GM08714 (cell line): ENCODE measurements around the gene INHBE.
A peak's percentile ranks its signal among the peaks of the same experiment; 100 is the strongest.

Source experiments
- H3K4me3 ChIP-seq: fragments of 200-500 bp; sonication (Bioruptor generic); 2 replicates; pipeline ENCODE4 v1.5.1; 2014; ENCODE audit warnings: mild to moderate bottlenecking, low read length, inconsistent platforms
- ZNF274 ChIP-seq: IDR thresholded peaks from 2 replicates; pipeline ENCODE4 v1.6.1; 2012; ENCODE audit warnings: mild to moderate bottlenecking, low read depth, low read length

The INHBE gene

GRCh38 chr12:57450057-57450456 lies 5.0 kb upstream of the INHBE start:
- H3K4me3 ChIP-seq, result no peak overlapping the region
- TF ChIP-seq ZNF274, result no peak

GRCh38 chr12:57451233-57451778 lies 3.8 kb upstream of the INHBE start:
- no peak for TF ChIP-seq ZNF274
- no peak overlapping the region for H3K4me3 ChIP-seq

- no peak for TF ChIP-seq ZNF274
- H3K4me3 ChIP-seq, result no peak overlapping the region
These were observed 2.7 kb upstream of the INHBE start for GRCh38 chr12:57452181-57452936.

GRCh38 chr12:57452937-57453509 lies 2.1 kb upstream of the INHBE start:
- H3K4me3 ChIP-seq, result no peak overlapping the region
- TF ChIP-seq ZNF274, result no peak

- H3K4me3 ChIP-seq, result no peak overlapping the region
- no peak for TF ChIP-seq ZNF274
These were observed 918 bp upstream of the INHBE start for GRCh38 chr12:57454213-57454565.

GRCh38 chr12:57455374-57456144 lies 452 bp downstream of the INHBE start:
- no peak overlapping the region for H3K4me3 ChIP-seq
- no peak for TF ChIP-seq ZNF274

- no peak overlapping the region for H3K4me3 ChIP-seq
- TF ChIP-seq ZNF274, result no peak
These were observed 1.1 kb downstream of the INHBE start for GRCh38 chr12:57456145-57456700.

GRCh38 chr12:57456737-57457490 lies 1.8 kb downstream of the INHBE start:
- TF ChIP-seq ZNF274, result no peak
- no peak overlapping the region for H3K4me3 ChIP-seq

GRCh38 chr12:57458665-57459054 lies 3.6 kb downstream of the INHBE start:
- H3K4me3 ChIP-seq, result peak overlapping the region; percentile 87; the same call in 1 of the 2 replicates
- no peak for TF ChIP-seq ZNF274

GRCh38 chr12:57459055-57459749 lies 4.1 kb downstream of the INHBE start:
- H3K4me3 ChIP-seq, result peak overlapping the region; percentile 87
- TF ChIP-seq ZNF274, result no peak

GRCh38 chr12:57459750-57460467 lies 4.8 kb downstream of the INHBE start, which contains the start of gene GLI1:
GLI1 (plus strand) TSS chr12:57459785; CDS start chr12:57463692, 3,907 bp downstream.
- H3K4me3 ChIP-seq, result peak within 1 kb of the TSS; percentile 87
- no peak for TF ChIP-seq ZNF274

- H3K4me3 ChIP-seq, result peak overlapping the region; percentile 2; the same call in 1 of the 2 replicates
- no peak for TF ChIP-seq ZNF274
These were observed 5.3 kb downstream of the INHBE start for GRCh38 chr12:57460468-57460784.
